Smooth muscle cell of the brain vasculature (primary cell): ENCODE results near the gene STRADB.
"Not testable (repeated sequence)": the region's sequence is repeated elsewhere in the genome, so short reads cannot be mapped to it uniquely, and the experiment has no call there.

Experiments used
- DNase-seq: peaks from one replicate; pipeline ENCODE4 v3.0.0-alpha.2; 2012; ENCODE audit warnings: low read depth, low spot score

STRADB gene

GRCh38 chr2:201467666-201468065, 16.1 kb downstream of the STRADB start:
- no peak for DNase-seq

GRCh38 chr2:201470821-201471731, 19.5 kb downstream of the STRADB start:
- no peak for DNase-seq

GRCh38 chr2:201471732-201472393, 20.3 kb downstream of the STRADB start:
- no peak for DNase-seq

GRCh38 chr2:201472411-201472810, 20.9 kb downstream of the STRADB start:
- no peak for DNase-seq

GRCh38 chr2:201482543-201482942, 31.0 kb downstream of the STRADB start:
- DNase-seq, result no peak

- DNase-seq, result no peak
Observed at GRCh38 chr2:201483342-201483741, 31.8 kb downstream of the STRADB start.

GRCh38 chr2:201483758-201484157, 32.2 kb downstream of the STRADB start:
- not testable (repeated sequence) for DNase-seq

- no peak for DNase-seq
Observed at GRCh38 chr2:201484805-201485204, 33.3 kb downstream of the STRADB start.

- no peak for DNase-seq
Observed at GRCh38 chr2:201490291-201490690, 38.8 kb downstream of the STRADB start.

- no peak for DNase-seq
Observed at GRCh38 chr2:201496785-201497184, 45.2 kb downstream of the STRADB start.

GRCh38 chr2:201500534-201500933, 49.0 kb downstream of the STRADB start:
- DNase-seq, result no peak

GRCh38 chr2:201502713-201503112, 51.2 kb downstream of the STRADB start:
- DNase-seq, result no peak

GRCh38 chr2:201507725-201508124, 56.2 kb downstream of the STRADB start:
- DNase-seq, result no peak

- DNase-seq, result no peak
Observed at GRCh38 chr2:201513271-201513670, 61.7 kb downstream of the STRADB start.

GRCh38 chr2:201515573-201516246, 64.2 kb downstream of the STRADB start:
- DNase-seq, result no peak

GRCh38 chr2:201517094-201517493, 65.6 kb downstream of the STRADB start:
- DNase-seq, result no peak

GRCh38 chr2:201520201-201520600, 68.7 kb downstream of the STRADB start:
- DNase-seq, result no peak

GRCh38 chr2:201522965-201523364, 71.4 kb downstream of the STRADB start:
- no peak for DNase-seq

- DNase-seq, result no peak
Observed at GRCh38 chr2:201523506-201523905, 72.0 kb downstream of the STRADB start.
